HEK293T (cell line): ENCODE data around the gene FCGR2B.
"Not testable (repeated sequence)": the region's sequence is repeated elsewhere in the genome, so short reads cannot be mapped to it uniquely, and the experiment has no call there.

Experiments used
- HDGF ChIP-seq: fragments of 450-650 bp; IDR thresholded peaks from 2 replicates; pipeline ENCODE4 v1.6.1; 2017; ENCODE audit warnings: antibody characterized with exemption, borderline replicate concordance
- LEF1 ChIP-seq: fragments of 450-650 bp; IDR thresholded peaks from 2 replicates; pipeline ENCODE4 v1.6.1; 2017; ENCODE audit warnings: mild to moderate bottlenecking, borderline replicate concordance

DNA sequence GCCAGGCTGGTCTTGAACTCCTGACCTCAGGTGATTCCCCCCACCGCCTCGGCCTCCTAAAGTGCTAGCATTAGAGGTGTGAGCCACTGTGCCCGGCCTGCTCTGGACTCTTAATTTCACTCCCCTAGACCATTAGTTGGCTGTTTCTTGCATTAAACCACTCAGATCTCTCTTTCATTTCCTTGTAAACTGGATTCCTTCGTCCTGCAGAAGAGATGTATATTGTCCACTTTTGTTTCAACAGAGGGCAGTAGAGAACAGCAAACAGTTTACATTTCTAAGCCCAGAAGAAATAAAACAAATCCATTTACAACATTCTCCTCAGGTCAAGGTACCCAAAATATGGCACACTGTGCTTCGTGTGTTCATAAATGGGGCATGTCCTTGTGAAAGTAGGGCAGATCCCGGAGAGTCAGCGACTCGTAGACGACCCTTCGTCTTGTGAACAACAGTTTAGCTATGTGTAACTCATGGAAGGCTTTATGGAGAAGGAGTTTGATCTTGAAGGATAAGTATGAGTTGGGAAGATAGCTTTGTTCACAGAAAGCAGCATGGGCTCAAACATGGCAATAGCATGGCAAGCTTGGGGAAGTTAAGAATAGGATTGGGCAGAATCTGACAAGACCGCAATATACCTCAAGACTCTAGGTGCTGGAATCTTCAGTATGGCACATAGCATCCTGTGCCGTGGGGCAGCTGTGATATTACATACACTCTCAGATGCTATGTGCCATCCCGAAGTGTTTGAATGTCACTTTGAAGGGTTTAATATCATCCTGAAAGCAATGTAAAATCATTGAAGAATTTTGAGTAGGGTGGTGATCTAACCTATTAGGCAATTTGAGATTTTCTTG lies 15.2 kb upstream of the FCGR2B start:
- TF ChIP-seq LEF1, HDGF: not testable (repeated sequence)
